HG02884 (cell line): Measurements from ENCODE around the gene SEC24C.
A peak's percentile ranks its signal among the peaks of the same experiment; 100 is the strongest.
"Not testable (repeated sequence)": the region's sequence is repeated elsewhere in the genome, so short reads cannot be mapped to it uniquely, and the experiment has no call there.

Experiments
- ATAC-seq: cut with Tn5 transposase; IDR thresholded peaks from one replicate; pipeline ENCODE4 v1.9.1; 2021; ENCODE audit warnings: mild to moderate bottlenecking, moderate library complexity; ENCODE audit not compliant: unreplicated experiment

The SEC24C gene

GRCh38 chr10:73790886-73791625, 46.9 kb downstream of the SEC24C start:
- ATAC-seq, result no peak

GRCh38 chr10:73791871-73792400, 47.8 kb downstream of the SEC24C start:
- ATAC-seq, result no peak

- no peak for ATAC-seq
Observed at GRCh38 chr10:73793456-73793855, 49.3 kb downstream of the SEC24C start.

- ATAC-seq, result not testable (repeated sequence)
Observed at GRCh38 chr10:73795491-73795890, 51.3 kb downstream of the SEC24C start.

GRCh38 chr10:73796035-73796434, 51.9 kb downstream of the SEC24C start:
- ATAC-seq, result not testable (repeated sequence)

GRCh38 chr10:73796766-73797165, 52.6 kb downstream of the SEC24C start:
- ATAC-seq, result no peak

GRCh38 chr10:73797324-73798025, 53.3 kb downstream of the SEC24C start:
- ATAC-seq, result no peak

- ATAC-seq, result no peak
Observed at GRCh38 chr10:73798087-73798486, 53.9 kb downstream of the SEC24C start.

- ATAC-seq, result no peak
Observed at GRCh38 chr10:73798927-73799560, 54.9 kb downstream of the SEC24C start.

- no peak for ATAC-seq
Observed at GRCh38 chr10:73799899-73800559, 55.9 kb downstream of the SEC24C start.

- ATAC-seq, result no peak
Observed at GRCh38 chr10:73800560-73801252, 56.5 kb downstream of the SEC24C start.

GRCh38 chr10:73801253-73801590, 57.0 kb downstream of the SEC24C start:
- ATAC-seq, result no peak

- ATAC-seq, result no peak
Observed at GRCh38 chr10:73802276-73802991, 58.3 kb downstream of the SEC24C start.

- ATAC-seq, result peak; percentile 84
Observed at GRCh38 chr10:73803680-73804286, 59.6 kb downstream of the SEC24C start.

GRCh38 chr10:73806176-73806950, 62.2 kb downstream of the SEC24C start:
- ATAC-seq, result no peak

- no peak for ATAC-seq
Observed at GRCh38 chr10:73807471-73807870, 63.3 kb downstream of the SEC24C start.

GRCh38 chr10:73808021-73808815, 64.0 kb downstream of the SEC24C start:
- no peak for ATAC-seq
